Muscle of arm (tissue), 12 donors: ENCODE results near the gene FAM120B. TPM values are rescaled to one million over a fixed set of nuclear protein-coding genes. Genes with fewer than 3 reads are reported as not detected.
"Not testable (repeated sequence)": the region's sequence is repeated elsewhere in the genome, so short reads cannot be mapped to it uniquely, and the experiment has no call there.

Experiments used
- DNase-seq: peaks from one replicate; pipeline ENCODE4 v3.0.0-alpha.2; 2013
- polyA plus RNA-seq, 12 donors: library from polyadenylated mRNA; unstranded; fragments of 120-200 nt; gene quantifications; one replicate each; pipeline ENCODE4 v1.2.1, GENCODE V29; 2013; ENCODE audit not compliant: insufficient read length in 12 of 12

The FAM120B gene
- polyA plus RNA-seq, 12 donors, result 20.1 to 38.0 (median 27.5) TPM; not detected in 1

DNA sequence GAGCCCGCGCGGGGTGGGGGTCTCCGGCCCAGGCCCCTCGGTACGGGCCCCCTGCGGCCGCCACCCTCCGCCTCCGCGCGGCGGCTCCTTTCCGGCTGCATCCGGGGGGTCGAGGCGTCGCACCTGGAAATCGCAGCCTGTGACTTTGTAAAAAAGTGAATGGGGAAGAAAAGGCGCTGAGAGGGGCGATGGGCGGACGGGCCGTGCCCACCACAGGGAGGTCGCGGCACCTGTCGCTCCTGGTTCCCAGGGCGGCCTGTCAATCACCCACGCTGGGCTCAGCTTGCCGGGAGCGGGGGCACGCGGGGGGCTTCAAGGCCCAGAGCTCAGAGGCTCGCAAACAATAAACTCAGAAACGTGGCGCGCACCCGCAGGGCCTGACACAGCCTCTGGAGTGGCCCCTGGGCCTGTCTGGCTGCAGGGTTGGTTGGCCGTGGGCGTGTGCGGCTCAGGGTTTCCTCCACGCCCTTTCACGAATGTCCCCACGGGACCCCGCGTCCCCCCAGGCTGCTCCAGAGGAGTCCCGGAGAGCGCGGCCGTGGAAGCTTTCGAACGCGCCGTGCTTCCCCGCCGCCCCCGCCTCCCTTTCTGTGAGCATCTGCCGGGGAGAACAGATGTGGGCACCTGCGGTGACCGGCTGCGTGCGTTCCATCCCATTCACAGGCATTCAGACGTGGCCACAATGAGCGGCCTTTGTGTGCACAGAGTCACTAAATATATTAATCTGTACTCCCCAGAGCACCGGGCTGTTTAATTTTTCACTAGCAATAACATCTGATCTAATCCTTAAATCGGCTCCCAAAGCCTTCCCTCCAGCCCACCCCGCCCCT lies 9.6 kb upstream of the FAM120B start:
- DNase-seq, result no peak

DNA sequence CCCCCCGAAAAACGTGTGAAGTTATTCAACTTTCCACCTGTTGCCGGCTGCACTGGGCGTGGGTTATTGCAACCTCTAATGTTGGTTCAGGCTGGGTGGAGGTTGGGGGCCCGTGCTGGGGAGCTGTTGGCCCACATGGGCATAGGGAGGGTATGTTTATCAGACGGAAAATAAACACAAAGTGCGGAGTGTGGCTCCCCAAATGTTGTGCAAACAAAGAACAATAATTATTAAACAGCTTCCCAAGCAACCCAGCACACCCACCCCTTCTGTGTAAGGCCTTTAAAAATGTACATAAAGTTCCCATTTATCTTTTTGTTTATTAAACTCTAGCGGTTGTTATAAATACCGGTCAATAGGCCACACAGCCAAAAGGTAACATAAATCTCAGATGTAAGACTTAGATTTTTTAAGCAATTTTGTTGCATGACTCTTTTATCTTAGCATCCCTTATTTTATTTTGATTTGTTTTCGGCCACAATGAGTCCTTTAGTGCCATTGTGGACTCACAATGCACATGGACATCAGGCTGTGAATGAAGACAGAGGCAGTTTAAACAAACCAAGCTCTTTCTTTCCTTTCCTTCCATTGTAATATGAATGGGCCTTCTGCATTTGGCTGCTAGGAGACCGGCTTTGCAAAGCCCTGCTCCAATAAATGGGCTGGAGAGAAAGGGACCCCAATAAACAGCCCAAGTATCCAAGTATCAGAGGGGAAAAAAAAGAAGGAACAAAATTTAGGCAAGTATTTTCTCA lies 8.8 kb upstream of the FAM120B start:
- no peak for DNase-seq

DNA sequence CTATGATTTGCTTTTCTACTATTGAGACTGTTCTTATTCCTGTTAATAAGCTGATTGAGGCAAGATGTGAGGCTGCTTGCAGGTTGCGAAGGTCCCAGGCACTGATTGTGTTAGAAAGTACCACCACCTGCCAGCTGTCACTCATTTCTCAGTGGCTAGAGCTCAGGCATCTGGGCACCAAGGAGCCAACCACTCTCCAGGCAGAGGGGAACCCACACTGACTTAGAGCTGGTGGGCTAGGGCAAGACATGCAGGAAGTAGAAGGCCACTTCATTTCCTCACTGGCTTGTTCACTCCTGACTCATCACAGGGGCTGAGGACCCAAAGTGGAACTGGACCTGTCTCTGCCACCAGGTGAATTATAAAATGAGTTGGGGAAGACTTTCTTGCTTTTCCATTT lies 7.9 kb upstream of the FAM120B start:
- no peak for DNase-seq

DNA sequence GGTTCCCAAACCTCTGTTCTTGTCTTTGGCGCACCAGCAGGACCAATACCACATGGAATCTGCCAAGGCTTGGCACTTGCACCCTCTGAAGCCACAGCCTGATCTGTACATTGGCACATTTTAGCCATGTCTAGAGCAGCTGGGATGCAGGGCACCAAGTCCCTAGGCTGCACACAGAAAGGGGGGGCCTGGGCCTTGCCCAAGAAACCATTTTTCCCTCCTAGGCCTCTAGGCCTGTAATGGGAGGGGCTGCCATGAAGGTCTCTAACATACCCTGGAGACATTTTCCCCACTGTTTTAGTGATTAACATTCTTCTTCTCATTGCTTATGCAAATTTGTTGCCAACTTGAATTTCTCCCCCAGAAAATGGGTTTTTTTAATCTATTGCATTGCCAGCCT lies 5.4 kb upstream of the FAM120B start:
- DNase-seq, result no peak

DNA sequence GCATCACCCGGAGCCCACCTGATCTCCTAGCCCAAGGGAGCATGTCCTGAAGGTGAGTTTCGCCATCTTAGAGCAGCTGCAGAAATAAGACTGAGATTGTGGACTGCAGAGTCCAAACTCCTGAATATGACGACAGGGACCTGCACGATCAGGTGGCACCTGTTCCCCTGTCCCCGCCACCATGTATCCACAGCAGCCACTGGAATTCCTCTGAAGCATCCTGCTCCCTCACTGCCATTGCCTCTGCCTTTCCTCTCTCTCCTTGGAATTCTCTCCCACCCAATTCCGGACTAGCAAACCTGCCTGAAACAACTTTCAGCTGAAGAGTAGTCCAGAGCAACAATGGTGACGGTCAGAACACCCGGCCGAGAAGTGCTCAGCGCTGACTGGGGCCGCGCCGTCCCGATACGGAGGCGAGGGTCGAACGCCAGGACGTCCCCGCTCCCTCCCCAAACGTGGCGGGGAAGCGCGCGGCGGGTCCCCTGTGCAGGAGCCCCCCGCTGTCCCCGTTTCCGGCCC lies 694 bp upstream of the FAM120B start:
- no peak for DNase-seq

DNA sequence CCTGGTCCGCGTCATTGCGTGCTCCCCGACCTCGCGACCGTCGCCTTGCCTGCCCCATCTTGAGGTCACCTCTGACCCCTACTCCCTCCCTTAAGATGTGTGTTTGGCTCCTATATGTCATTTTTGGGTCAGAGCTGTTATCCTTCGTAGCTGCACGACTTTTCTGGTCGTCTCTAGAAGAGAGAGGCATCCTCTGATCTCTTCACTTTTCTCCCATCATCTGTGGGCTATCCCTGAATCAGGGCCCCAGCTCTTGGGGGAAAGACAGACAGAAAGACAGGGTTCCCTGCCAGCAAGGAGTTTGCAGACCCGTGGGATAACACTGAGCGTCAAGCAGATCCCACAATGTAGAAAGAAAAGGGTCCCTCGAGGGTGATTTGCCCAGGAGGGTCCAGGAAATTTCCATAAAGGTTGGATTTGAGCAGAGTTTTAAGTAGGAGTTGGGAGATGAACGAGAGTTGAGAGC lies 555 bp downstream of the FAM120B start:
- DNase-seq, result no peak

DNA sequence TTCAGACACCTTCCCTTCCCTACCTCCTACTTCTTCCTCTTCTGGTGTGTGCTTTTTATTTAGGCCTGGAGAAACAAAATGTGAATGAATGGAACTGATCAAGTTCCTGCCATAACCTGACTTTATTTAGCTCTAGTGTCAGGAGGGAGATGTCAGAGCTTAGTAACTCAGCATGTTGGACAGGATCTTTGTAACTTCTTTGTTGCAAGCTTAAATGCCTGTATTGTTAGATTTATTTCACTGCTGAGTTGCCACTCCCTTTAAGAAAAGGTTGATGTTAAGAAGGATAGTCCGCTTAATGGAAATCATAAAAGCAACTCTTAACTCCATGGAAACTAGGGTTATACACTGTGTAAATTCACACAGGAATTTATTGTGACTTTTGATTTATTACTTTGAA lies 2.2 kb downstream of the FAM120B start:
- no peak for DNase-seq

DNA sequence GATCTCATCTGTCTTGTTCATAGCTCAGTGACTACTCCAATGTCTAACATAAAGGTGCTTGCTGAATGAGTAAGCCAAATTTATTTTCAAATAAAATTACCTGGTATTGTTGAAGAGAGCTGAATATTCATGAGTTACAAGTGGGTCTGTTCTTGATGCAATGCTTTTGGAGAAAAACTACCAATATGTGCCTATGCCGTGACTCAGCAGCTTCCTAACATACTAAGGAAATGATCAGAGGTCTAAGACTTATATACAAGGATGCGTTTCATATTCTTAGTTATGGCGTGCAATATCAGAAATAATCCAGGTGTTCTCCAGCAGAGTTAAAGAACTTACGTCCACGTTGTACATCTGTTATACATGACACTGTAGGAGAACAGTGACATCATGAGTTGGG lies 5.1 kb downstream of the FAM120B start:
- no peak for DNase-seq

DNA sequence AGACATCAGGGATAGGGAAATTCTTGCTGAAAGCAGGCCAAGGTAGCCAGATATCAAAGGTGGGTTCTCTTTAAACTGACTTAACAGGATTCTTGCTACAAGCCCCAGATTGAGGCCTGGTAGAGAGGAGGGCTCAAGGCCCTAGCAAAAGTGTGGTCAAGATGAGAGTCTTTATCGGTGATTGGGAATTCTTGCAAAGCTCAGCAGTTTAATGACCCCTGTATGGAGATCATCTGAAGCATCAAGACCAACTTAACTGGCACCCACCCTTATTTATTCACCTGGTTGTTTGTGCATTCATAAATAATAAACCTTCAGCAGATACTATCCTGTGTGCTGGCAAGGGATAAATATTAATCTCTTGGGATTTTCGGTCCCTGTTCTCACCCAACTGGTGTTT lies 6.3 kb downstream of the FAM120B start:
- DNase-seq, result no peak

DNA sequence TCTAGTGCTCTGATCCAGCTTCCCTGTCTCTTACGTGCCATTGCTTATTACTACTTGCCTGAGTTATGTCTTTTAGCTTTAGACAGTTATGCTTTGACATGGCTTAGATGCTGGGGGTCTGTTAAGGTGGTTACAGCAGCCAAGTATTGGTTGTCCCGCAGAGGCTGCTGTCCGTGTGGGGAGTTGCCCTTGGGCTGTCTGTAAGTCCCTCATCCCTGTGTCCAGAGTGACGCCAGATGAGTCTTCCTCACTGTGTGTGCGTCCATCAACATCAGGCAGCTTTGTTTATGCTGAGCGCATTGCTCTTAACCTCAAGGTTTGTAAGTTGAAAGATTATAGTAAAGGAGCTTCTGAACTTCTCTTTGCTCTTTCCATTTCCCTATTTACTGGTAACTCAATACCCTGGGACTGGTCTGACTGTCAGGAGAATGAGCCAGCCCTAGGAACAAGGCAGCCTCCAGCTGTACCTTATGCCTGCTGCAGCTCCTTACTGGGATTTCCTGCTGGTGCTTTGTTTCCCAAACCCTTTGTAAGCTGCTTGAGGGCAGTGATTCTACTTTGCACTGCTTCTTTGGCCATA lies 7.2 kb downstream of the FAM120B start:
- no peak for DNase-seq

DNA sequence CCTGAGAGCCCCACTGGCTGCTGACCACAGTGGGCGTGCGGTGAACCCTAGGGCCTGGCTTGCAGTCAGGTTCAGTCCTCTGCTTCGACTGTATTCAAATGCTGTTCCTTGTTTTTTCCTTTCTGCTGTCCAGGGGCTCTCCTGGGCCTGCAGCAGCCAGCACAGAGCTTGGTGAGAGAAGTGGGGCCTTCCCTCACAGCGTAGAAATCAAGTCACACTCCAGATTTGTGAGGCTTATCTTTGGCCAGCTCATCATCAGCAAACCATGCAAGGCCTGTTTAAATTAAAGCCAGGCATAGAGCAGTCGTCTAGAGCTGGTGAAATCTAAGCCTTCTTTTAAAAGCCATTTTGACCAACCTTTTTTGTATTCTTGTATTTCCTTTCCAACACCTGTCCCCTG lies 8.4 kb downstream of the FAM120B start:
- no peak for DNase-seq

DNA sequence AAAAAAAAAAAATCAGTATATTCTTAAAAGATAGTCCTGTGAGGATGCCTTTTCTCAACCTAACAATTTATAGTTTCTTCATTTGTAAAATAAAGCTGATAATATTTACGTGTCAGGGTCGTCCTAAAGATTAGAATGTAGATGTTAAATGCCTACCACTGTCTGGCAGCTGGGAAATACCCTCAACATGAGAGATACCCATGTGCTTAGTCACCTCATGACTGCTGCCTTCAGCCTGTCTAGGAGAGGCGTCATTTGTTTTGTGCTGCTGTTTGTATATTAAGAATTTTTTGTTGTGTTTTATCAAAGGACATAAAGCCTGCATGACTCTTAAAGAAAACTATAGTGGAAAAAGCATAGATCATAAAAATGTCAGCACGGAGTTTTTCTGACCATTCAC lies 9.5 kb downstream of the FAM120B start:
- DNase-seq, result no peak

DNA sequence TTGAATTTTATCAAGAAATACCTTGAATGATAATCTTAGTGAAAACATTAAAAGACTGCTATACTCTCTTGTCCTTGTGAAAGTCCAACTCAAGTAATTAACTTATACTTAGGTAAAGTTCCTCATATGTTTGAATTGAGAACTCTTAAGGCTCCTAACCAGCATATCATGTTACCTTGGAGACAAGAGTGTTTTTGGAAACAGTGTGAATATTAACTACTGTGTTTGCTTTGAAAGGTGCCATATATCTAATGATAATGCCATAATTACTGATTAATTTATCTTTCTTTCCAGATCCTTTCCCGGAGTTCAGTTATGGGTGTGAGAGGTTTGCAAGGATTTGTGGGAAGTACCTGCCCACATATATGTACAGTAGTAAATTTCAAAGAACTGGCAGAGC lies 10.5 kb downstream of the FAM120B start:
- no peak for DNase-seq

DNA sequence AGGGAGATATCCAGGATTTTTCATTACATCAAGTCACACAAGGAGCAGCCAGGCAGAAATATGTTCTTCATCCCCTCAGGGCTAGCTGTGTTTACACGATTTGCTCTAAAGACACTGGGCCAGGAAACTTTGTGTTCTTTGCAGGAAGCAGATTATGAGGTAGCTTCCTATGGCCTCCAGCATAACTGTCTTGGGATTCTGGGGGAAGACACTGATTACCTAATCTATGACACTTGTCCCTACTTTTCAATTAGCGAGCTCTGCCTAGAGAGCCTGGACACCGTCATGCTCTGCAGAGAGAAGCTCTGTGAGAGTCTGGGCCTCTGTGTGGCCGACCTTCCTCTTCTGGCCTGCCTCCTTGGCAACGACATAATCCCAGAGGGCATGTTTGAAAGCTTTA lies 11.2 kb downstream of the FAM120B start:
- no peak for DNase-seq

DNA sequence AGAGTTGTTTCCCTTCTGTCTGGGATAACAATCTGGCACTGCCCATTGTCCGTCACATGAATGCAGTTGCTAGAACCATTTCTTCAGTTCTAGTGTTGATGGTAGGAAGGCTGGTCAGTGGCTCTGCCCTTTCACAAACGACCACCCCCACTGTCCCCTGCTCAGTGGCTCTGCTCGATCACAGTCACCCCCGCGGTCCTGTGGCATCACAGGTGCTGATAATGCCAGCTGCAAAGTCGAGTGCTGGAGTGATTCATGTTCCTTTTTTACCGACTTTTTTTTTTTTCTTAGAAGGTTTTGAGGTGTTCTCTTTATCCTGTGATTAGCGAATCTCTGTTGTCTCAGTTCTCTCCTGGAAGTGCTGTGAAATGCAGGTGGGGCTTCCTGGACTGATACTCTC lies 22.8 kb downstream of the FAM120B start:
- DNase-seq, result no peak

DNA sequence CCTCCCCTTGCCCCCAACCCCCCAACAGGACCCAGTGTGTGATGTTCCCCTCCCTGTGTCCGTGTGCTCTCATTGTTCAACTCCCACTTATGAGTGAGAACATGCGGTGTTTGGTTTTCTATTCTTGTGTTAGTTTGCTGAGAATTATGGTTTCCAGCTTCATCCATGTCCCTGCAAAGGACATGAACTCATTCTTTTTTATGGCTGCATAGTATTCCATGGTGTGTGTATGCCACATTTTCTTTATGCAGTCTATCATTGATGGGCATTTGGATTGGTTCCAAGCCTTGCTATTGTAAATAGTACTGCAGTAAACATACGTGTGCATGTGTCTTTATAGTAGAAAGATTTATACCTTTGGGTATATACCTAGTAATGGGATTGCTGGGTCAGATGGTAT lies 28.6 kb downstream of the FAM120B start:
- DNase-seq, result not testable (repeated sequence)

DNA sequence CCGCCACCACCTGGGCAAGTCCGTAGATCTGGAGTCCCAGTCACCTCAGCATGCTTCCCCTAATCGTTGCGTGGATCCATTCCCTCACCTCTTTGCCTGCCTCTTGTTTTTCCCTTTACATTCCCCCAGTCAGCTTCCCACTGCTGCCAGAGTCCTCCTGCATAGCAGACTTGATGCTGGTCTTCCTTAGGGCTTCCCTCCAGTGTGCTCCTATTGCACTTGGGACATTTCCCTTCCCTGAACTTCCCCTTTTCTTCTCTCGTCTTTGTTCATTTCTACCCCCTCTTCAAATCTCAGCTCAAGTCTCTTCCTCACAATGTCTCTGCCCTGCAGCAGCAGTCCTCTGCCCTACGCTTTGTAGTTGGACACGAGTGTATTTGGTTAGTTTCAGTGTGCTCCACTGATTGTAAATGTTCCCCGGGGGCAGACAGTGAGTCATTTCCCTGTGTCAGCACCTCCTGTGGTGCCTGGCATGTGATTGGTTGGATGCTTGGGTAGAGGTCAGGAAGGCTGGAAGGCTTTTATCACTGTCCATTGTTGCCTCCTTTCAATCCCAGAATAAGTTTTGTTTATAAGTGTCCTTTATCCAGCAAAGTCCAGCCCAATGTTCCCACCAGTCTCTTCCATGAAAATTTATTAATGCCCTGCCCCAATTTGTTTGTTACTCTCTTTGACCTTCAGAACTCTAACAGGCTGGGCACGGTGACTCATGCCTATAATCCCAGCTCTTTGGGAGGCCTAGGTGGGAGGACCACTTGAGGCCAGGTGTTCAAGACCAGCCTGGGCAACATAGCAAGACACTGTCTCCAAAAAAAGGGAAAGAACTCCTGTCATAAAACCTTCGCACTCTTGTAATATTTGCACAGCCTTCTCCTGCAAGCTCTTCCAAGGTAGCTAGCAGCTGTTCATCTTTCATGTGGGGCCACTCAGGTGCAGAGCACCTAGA lies 38.3 kb downstream of the FAM120B start:
- no peak for DNase-seq

DNA sequence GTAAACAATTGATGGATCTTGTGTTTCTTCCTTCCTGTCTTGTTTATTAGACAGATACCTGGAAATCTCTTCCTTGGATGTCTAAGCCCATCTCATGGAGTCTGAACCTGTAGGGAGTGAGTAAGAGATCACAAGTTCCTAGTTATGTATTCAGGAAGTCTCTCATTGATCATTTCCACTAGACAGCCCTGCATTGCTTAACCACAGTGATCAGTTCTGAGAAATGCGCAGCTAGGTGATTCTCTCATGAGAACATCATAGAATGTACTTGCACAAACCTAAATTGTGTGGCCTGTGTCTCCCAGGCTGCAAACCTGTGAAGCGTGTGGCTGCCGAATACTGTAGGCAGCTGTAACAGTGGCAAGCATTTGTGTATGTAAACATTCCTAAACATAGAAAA lies 39.1 kb downstream of the FAM120B start:
- no peak for DNase-seq

DNA sequence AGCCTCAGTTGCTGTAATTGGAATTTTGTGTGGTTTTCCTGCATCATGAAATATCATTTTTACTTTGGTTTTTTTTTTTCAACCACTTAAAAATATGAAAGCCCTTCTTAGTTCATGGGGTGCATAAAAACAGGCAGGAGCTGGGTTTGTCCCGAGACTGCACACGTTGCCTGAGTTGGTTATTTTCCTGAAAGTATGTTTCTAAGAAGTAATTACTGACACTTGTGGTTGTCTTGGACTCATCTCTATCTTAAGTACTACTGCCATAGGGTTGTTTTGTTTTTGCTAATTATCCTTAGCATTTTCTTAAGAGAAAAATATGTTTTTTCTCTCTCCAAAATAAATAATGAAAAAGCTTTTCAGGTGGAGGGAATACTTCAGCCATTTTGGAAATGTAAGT lies 40.1 kb downstream of the FAM120B start:
- no peak for DNase-seq

DNA sequence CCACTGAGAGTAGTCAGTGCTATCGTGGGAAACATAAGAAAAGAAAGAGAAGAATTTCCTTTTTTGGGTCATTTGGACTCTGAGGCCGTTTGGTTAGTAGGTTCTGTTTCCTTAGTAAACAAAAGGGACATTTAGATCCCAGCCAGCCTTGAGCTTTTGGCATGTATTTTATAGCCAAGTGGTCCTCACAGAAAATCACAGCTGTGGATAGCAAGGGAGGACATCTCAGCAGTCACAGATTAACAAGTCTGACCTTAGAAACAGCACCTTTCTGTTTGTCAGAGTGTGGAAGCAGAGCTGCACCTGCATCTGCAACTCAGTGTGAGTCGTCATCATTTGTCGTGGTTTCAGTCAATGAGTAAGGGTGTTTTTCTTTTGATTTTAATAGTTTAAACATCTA lies 40.5 kb downstream of the FAM120B start:
- DNase-seq, result no peak

DNA sequence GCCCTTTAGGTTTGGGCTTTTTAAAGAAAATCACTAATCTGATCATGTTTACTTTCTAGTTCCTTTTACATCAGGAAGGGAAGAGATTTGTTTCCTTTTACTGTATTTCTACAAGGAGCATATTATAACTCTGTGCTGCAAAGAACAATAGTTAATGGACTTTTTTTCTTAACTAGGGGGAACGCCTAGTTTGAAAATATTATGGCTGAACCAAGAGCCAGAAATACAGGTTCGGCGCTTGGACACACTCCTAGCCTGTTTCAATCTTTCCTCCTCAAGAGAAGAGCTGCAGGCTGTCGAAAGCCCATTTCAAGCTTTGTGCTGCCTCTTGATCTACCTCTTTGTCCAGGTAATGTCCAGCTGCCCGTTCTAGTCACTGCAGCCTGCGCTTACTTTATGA lies 41.4 kb downstream of the FAM120B start:
- DNase-seq, result no peak

DNA sequence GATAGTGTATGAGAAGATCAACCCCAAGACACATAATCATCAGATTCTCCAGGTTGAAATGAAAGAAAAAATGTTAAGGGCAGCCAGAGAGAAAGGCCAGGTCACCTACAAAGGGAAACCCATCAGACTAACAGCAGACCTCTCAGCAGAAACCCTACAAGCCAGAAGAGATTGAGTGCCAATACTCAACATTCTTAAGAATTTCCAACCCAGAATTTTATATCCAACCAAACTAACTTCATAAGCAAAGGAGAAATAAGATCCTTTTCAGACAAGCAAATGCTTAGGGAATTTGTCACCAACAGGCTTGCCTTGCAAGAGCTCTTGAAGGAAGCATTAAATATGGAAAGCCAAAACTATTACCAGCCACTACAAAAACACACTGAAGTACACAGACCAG lies 44.9 kb downstream of the FAM120B start:
- not testable (repeated sequence) for DNase-seq
